ENCODE measurements around the gene CACNA1B.

GRCh38 chr9:137982200-137982599 lies 104.6 kb downstream of the CACNA1B start:
- no peak for TF ChIP-seq SUZ12 (IDR thresholded peaks at IDR 0.05; ENCODE audit: extremely low read depth, insufficient read depth, insufficient read length)
- TF ChIP-seq ZNF274 (IDR thresholded peaks at IDR 0.05; ENCODE audit: low read depth, low read length), result no peak
